ENCODE data around the gene CPZ.
"Not testable (repeated sequence)": the region's sequence is repeated elsewhere in the genome, so short reads cannot be mapped to it uniquely, and the experiment has no call there.

The CPZ gene

GRCh38 chr4:8613421-8614364 lies 21.1 kb downstream of the CPZ start:
- DNase-seq, result no peak

- no peak for DNase-seq
These were observed 22.0 kb downstream of the CPZ start for GRCh38 chr4:8614365-8615193.

DNA sequence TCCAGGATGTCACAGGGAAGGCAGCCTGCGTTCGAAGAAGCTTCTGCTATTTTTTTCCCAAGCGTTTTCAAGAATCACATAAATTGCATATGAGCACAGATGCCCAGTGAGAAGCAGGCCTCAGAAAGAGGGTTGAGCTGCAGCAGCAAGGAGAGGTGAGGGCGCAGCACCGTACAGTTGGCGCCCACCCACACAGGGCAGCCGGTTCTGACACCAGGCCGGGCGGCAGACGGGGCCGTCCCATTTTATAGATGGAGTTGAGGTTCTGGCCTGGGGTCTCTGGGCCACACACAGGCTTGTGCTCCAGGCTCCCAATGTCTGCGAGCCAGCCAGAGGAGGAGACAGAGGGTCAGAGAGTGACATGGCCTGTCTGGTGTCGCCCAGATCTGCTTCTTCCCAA lies 22.8 kb downstream of the CPZ start:
- DNase-seq, result no peak

- DNase-seq, result no peak
These were observed 23.6 kb downstream of the CPZ start for GRCh38 chr4:8615921-8616787.

DNA sequence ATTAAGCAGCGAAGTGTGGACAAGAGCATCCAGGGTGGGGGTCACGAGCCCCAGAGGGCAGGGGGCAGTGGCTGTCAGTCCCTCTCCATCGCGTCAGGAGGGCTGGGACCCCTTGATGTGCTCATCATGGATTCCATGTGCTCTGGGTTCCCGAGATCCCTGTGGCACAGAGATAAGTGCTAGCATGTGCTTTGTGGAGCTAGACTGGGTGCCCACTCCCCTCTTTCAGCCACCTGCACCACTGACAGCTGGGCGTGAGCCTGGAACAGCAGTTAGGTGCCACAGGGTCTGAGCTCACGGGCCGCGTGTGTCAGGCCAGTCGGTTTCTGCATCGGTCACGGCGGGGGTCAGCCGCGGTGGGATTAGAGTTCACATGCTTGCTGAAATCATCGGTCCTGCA lies 24.3 kb downstream of the CPZ start:
- DNase-seq, result no peak

- DNase-seq, result no peak
These were observed 25.0 kb downstream of the CPZ start for GRCh38 chr4:8617486-8618040.

GRCh38 chr4:8618421-8618820 lies 25.9 kb downstream of the CPZ start:
- DNase-seq, result no peak

DNA sequence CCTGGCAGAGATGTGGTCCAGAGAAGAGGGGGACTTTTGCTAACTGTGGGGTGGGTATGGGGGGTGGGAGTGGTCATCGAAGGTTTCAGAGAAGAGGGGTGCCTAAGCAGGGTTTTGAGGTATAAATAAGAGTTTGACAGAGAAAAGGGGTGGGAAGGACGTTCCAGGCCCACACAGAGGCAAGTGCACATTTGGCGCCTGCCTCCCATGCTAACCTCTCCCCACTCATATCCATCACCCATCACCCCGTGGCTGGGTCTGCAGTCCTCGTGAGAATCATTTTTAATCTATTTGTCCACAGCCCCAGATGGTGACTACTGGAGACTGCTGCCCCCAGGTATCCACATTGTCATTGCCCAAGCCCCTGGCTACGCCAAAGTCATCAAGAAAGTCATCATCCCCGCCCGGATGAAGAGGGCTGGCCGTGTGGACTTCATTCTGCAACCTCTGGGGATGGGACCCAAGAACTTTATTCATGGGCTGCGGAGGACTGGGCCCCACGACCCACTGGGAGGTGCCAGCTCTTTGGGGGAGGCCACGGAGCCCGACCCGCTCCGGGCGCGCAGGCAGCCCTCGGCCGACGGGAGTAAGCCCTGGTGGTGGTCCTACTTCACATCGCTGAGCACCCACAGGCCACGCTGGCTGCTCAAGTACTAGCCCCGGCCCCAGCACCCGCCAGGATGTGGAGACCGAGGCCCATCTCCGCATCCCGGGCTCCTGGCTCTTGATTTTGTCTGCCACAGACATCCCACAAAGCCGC lies 26.6 kb downstream of the CPZ start:
- DNase-seq, result no peak

GRCh38 chr4:8621135-8621534 lies 28.6 kb downstream of the CPZ start:
- DNase-seq, result not testable (repeated sequence)

GRCh38 chr4:8624601-8625272 lies 32.2 kb downstream of the CPZ start:
- not testable (repeated sequence) for DNase-seq

GRCh38 chr4:8630240-8630905 lies 37.8 kb downstream of the CPZ start:
- not testable (repeated sequence) for DNase-seq

DNA sequence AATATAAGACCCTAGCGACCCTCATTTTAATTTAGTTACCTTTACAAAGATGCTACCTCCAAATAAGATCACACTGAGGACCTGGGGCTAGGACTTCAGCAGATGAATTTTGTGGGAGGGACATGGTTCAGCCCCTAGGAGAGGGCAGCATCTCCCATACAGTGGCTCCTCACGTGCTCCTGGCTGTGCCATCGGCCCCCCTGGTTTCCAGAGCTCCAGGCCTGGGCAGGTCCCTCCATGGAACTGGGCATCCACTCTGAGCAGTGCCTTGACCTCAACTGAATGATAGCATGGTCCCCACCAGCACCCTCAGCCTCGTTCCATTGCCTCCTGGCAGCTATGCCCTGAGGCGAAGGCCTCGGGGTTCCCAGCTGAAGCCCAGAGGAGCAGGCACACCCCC lies 39.3 kb downstream of the CPZ start:
- not testable (repeated sequence) for DNase-seq

DNA sequence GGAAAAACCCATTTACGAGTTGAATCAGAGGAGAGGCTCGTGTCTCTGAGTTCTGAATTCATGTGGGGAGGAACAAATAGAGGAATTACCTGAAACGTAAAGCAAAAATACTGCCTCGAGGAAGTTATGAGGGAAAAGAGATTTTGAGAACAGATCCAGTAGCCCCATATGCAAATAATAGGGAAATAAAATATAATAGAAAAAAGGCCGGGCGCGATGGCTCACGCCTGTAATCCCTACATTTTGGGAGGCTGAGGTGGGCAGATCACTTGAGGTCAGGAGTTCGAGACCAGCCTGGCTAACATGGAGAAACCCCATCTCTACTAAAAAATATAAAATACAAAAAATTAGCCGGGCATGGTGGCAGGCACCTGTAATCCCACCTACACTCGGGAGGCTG lies 42.2 kb downstream of the CPZ start:
- DNase-seq, result not testable (repeated sequence)

- not testable (repeated sequence) for DNase-seq
These were observed 43.5 kb downstream of the CPZ start for GRCh38 chr4:8635897-8636554.

DNA sequence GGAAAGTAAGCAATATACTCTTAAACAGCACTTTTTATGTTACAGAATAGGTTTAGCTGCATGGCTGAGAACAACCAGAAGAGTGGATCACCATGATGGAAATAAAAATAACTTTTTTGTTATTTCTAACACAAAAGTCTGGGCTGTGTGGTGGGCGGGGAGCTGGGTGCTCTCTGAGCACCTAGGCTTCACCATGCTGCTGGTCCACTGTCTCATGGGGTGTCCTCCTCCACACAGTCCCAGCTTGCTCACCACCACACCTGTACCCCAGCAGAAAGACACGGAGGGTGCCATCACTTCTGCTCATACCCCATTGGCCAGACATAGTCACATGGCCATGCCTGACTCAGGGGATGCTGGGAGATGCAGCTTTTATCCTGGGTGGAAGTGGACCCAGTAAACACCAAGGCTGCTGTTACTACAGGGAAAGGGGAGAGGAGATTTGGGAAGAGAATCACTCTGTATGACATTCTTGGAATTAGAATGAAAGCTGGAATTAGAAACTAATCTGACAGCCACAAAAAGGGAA lies 45.0 kb downstream of the CPZ start:
- DNase-seq, result no peak

- no peak for DNase-seq
These were observed 46.5 kb downstream of the CPZ start for GRCh38 chr4:8639021-8639420.

DNA sequence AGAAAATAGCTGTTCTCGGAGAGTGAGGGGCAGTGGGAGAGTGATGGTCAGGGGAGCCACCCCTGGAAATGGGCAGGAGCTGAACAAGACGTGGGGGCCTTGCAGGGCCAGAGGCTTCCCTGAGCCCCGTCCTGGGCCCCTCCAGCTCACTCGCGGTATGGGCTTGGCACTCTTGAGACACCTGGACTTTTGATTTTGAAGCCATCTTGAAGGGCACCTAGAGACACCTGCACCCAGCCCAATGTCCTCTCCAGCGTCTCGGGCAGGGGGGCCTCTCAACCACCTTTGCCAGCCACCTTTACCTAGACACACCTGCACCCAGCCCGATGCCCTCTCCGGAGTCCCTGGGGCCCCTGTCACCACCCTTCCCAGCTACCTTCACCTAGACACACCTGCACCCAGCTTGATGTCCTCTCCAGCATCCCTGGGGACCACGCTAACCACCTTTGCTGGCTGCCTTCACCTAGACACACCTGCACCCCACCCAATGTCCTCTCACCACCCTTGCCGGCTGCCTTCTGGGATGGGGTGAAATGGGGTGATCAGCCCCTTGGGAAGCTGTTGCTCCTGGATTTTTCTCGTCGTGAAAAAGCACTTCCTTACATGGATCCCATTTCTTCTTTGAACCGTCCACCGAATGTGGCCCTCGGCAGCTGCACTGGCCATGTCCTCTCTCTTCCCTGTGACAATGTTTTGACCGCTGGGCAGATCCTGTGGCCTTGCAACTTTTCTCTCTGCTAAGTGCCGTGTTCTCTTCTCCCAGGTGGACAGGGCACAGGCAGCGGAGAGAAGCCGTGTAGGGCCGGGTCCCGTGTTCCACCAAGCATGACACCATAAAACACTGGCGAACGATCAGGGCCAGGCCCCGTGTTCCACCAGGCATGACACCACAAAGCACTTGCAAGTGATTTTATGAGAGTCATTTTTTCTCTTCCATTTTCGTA lies 47.5 kb downstream of the CPZ start:
- DNase-seq, result no peak

DNA sequence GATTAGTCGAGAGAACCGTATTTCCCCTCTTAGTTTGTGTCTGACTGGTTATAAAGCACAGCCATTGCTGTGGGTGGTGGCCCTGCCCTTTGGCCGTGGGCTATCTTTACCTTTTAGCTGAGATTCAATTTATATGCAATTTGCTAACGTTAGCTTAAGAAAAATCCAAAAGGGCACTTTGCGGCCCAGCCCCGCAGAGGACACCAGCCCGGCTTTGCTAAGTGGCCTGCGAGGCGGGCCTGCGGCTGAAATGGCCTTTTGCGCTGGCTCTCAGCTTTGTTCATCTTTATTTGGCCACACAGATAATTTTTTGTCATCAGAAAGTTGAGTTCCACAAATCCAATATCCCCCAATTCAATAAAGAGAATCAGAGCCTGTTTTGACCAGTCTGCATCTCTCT lies 48.3 kb downstream of the CPZ start:
- no peak for DNase-seq

- DNase-seq, result no peak
These were observed 48.7 kb downstream of the CPZ start for GRCh38 chr4:8641256-8641655.

All from activated CD4-positive, alpha-beta T cell treated with anti-CD3 and anti-CD28 coated beads, Interleukin-10, Interleukin-2, amounts not matched to agents 100 ng/mL and 50 ng/mL, durations not matched to agents 16 hours and 8 hours (primary cell).